HepG2 (cell line): ENCODE measurements around the gene ATF6. TPM values are rescaled to one million over a fixed set of nuclear protein-coding genes. Genes with fewer than 3 reads are reported as not detected.

Source experiments
- AHDC1 ChIP-seq: sonication (generic); formaldehyde crosslinking; IDR thresholded peaks from 2 replicates; pipeline ENCODE4 v1.5.1; 2020; ENCODE audit warnings: mild to moderate bottlenecking, missing genetic modification reagents, borderline replicate concordance
- ARID3A ChIP-seq: IDR thresholded peaks from 2 replicates; pipeline ENCODE4 v1.6.1; 2012; ENCODE audit warnings: low read depth, low read length, improper control_type of control experiment
- ATM ChIP-seq: fragments of 450-650 bp; IDR thresholded peaks from 2 replicates; pipeline ENCODE4 v1.7.1; 2017; ENCODE audit warnings: mild to moderate bottlenecking, borderline replicate concordance
- HCFC1 ChIP-seq: fragments of 150-350 bp; IDR thresholded peaks from 2 replicates; pipeline ENCODE4 v1.6.1; 2014; ENCODE audit warnings: low read depth, low read length
- HHEX ChIP-seq: IDR thresholded peaks from 2 replicates; pipeline ENCODE4 v1.6.1; 2016; ENCODE audit warnings: control low read depth
- MEF2D ChIP-seq: sonication (generic); formaldehyde crosslinking; IDR thresholded peaks from 2 replicates; pipeline ENCODE4 v1.5.1; 2020; ENCODE audit warnings: mild to moderate bottlenecking, missing genetic modification reagents
- ZBTB34 ChIP-seq: sonication (generic); formaldehyde crosslinking; IDR thresholded peaks from 2 replicates; pipeline ENCODE4 v1.8.0; 2022; ENCODE audit warnings: mild to moderate bottlenecking, missing genetic modification reagents
- ZEB1 ChIP-seq: IDR thresholded peaks from 2 replicates; pipeline ENCODE4 v1.6.1; 2012; ENCODE audit warnings: mild to moderate bottlenecking, low read depth, inconsistent platforms; ENCODE audit not compliant: insufficient replicate concordance
- ZFP82 ChIP-seq: sonication (generic); formaldehyde crosslinking; IDR thresholded peaks from 2 replicates; pipeline ENCODE4 v1.5.1; 2020; ENCODE audit warnings: mild to moderate bottlenecking, missing genetic modification reagents, borderline replicate concordance
- ZNF326 ChIP-seq: sonication (generic); formaldehyde crosslinking; IDR thresholded peaks from 2 replicates; pipeline ENCODE4 v1.4.0; 2020; ENCODE audit warnings: missing genetic modification reagents, borderline replicate concordance
- ZNF556 ChIP-seq: sonication (generic); formaldehyde crosslinking; IDR thresholded peaks from 2 replicates; pipeline ENCODE4 v1.4.0; 2020; ENCODE audit warnings: mild to moderate bottlenecking, missing genetic modification reagents, borderline replicate concordance
- ZNF703 ChIP-seq: sonication (generic); formaldehyde crosslinking; IDR thresholded peaks from 2 replicates; pipeline ENCODE4 v1.5.1; 2020; ENCODE audit warnings: missing genetic modification reagents, mild to moderate bottlenecking, moderate library complexity, borderline replicate concordance
- ZSCAN12 ChIP-seq: sonication (generic); formaldehyde crosslinking; IDR thresholded peaks from 2 replicates; pipeline ENCODE4 v1.9.0; 2021; ENCODE audit warnings: mild to moderate bottlenecking, missing genetic modification reagents
- polyA plus RNA-seq, 8 experiments: library from polyadenylated mRNA; depleted of rRNA in 3 of 8; stranded (reverse) in 7 of 8; unstranded in 1 of 8; fragments of >200 nt; fragmentation: Illumina TruSeq in 4 of 8; extraction: Trizol in 4 of 8; gene quantifications; 2 replicates each; pipeline versions ENCODE4 v1.2.1 to v1.2.3, GENCODE V29; 2011 to 2016; ENCODE audit warnings: low read depth in 4 of 8, missing spikeins in 1 of 8, mixed read lengths in 1 of 8; ENCODE audit not compliant: insufficient read depth in 1 of 8
- total RNA-seq, 5 experiments: library from RNA; depleted of rRNA; stranded (reverse); fragments of >200 nt; fragmentation: Illumina TruSeq; extraction: Trizol; gene quantifications; 2 replicates each; pipeline ENCODE4 v1.2.3, GENCODE V29; 2016; ENCODE audit warnings: low read depth in 1 of 5
- TF ChIP-seq, protein P1 (sequence below): sonication (generic); formaldehyde crosslinking; IDR thresholded peaks from 2 replicates; pipeline ENCODE4 v1.4.0; 2020; ENCODE audit warnings: missing genetic modification reagents, mild to moderate bottlenecking, borderline replicate concordance

Gene ATF6
- total and polyA plus RNA-seq, 2 of the 13 experiments (the other 11 are each of a cell fraction or from before 2014, with no cell fraction given): 13.2 to 14.5 TPM

DNA sequence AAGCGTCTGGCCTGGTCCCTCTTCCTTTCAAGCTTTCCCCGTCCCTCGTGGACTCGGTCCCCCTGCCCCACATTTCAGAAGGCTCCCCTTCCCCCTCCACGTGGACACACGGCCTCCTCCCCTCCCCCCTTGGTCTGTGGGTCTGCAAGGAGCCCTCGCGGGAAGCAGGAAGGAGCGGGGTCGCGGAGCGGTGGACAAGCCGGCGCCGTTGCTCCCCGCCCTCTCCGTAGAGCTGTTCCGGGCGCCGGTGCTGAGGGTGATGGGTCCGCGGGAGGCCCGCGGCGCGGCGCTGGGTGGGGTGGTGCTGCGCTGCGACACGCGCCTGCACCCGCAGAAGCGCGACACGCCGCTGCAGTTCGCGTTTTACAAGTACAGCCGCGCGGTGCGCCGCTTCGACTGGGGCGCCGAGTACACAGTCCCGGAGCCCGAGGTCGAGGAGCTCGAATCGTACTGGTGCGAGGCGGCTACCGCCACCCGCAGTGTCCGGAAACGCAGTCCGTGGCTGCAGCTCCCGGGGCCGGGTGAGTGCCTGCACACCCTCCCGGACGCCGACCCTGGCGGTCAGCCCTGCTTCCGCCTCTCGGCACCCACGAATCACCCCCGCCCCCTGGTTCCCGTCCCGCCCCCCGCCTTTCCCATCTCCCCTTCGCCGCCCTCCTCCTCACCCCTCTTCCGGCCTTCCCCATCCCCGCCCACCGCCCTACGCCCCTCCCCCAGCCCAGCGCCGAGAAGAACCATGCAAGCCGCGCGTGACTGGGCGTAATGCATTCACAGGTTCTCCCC is 39.5 kb upstream of the ATF6 start (continued):
- no peak for TF ChIP-seq AHDC1 (CRISPR knock-in tag)
- no peak for TF ChIP-seq ZFP82 (CRISPR knock-in tag)
- no peak for TF ChIP-seq ATM
- TF ChIP-seq ZNF703 (CRISPR knock-in tag): no peak
- no peak for TF ChIP-seq ZSCAN12
- no peak for TF ChIP-seq ZNF326 (CRISPR knock-in tag)
- TF ChIP-seq ARID3A: no peak
- TF ChIP-seq ZEB1: no peak
- TF ChIP-seq, protein P1, sequence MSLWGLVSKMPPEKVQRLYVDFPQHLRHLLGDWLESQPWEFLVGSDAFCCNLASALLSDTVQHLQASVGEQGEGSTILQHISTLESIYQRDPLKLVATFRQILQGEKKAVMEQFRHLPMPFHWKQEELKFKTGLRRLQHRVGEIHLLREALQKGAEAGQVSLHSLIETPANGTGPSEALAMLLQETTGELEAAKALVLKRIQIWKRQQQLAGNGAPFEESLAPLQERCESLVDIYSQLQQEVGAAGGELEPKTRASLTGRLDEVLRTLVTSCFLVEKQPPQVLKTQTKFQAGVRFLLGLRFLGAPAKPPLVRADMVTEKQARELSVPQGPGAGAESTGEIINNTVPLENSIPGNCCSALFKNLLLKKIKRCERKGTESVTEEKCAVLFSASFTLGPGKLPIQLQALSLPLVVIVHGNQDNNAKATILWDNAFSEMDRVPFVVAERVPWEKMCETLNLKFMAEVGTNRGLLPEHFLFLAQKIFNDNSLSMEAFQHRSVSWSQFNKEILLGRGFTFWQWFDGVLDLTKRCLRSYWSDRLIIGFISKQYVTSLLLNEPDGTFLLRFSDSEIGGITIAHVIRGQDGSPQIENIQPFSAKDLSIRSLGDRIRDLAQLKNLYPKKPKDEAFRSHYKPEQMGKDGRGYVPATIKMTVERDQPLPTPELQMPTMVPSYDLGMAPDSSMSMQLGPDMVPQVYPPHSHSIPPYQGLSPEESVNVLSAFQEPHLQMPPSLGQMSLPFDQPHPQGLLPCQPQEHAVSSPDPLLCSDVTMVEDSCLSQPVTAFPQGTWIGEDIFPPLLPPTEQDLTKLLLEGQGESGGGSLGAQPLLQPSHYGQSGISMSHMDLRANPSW (CRISPR knock-in tag): no peak
- no peak for TF ChIP-seq HCFC1
- TF ChIP-seq ZNF556 (CRISPR knock-in tag): 0 out of 2 replicates have a peak, but pooled peaks have one; percentile 51
- TF ChIP-seq ZBTB34 (CRISPR knock-in tag): no peak
- no peak for TF ChIP-seq MEF2D
- no peak for TF ChIP-seq HHEX
